H9 (cell line): ENCODE measurements around the gene DNAJC15. TPM values are rescaled to one million over a fixed set of nuclear protein-coding genes. Genes with fewer than 3 reads are reported as not detected.

Experiments
- DNase-seq: peaks from one replicate; pipeline ENCODE4 v3.0.0-alpha.2; 2017
- H2AFZ ChIP-seq: one replicate; pipeline ENCODE4 v1.6.1; 2013; ENCODE audit warnings: mild to moderate bottlenecking, low read length, control low read depth, moderate library complexity
- H2AK5ac ChIP-seq: 2 replicates; pipeline ENCODE4 v1.6.1; 2013; ENCODE audit warnings: low read length, control low read depth, mixed read lengths; ENCODE audit not compliant: insufficient read length
- H2BK120ac ChIP-seq: one replicate; pipeline ENCODE4 v1.6.1; 2013; ENCODE audit warnings: low read depth, mild to moderate bottlenecking, low read length, control low read depth, inconsistent platforms; ENCODE audit not compliant: poor library complexity, severe bottlenecking
- H2BK12ac ChIP-seq: 2 replicates; pipeline ENCODE4 v1.6.1; 2013; ENCODE audit warnings: low read length, control low read depth, mixed read lengths, low read depth; ENCODE audit not compliant: insufficient read length
- H2BK15ac ChIP-seq: 2 replicates; pipeline ENCODE4 v1.6.1; 2013; ENCODE audit warnings: low read depth, low read length, control low read depth
- H2BK20ac ChIP-seq: one replicate; pipeline ENCODE4 v1.6.1; 2013; ENCODE audit warnings: low read depth, mild to moderate bottlenecking, low read length, control low read depth, inconsistent platforms; ENCODE audit not compliant: poor library complexity, severe bottlenecking
- H2BK5ac ChIP-seq: 2 replicates; pipeline ENCODE4 v1.6.1; 2013; ENCODE audit warnings: low read length, control low read depth, mixed read lengths; ENCODE audit not compliant: insufficient read length
- H3K14ac ChIP-seq: 2 replicates; pipeline ENCODE4 v1.6.1; 2013; ENCODE audit warnings: low read length, control low read depth; ENCODE audit not compliant: insufficient read depth
- H3K18ac ChIP-seq: 2 replicates; pipeline ENCODE4 v1.6.1; 2013; ENCODE audit warnings: low read depth, mild to moderate bottlenecking, mixed read lengths, low read length, control low read depth; ENCODE audit not compliant: insufficient read length
- H3K23ac ChIP-seq: 2 replicates; pipeline ENCODE4 v1.6.1; 2013; ENCODE audit warnings: low read length, control low read depth, mixed read lengths, low read depth; ENCODE audit not compliant: insufficient read length
- H3K23me2 ChIP-seq: 2 replicates; pipeline ENCODE4 v1.6.1; 2013; ENCODE audit warnings: low read depth, mild to moderate bottlenecking, mixed read lengths, low read length, control low read depth; ENCODE audit not compliant: insufficient read length, poor library complexity, severe bottlenecking
- H3K27ac ChIP-seq: 2 replicates; pipeline ENCODE4 v1.5.1; 2013; ENCODE audit warnings: low read length, control low read depth, mixed read lengths, low read depth; ENCODE audit not compliant: insufficient read length
- H3K27me3 ChIP-seq: 2 replicates; pipeline ENCODE4 v1.6.1; 2013; ENCODE audit warnings: low read length, control low read depth, inconsistent platforms; ENCODE audit not compliant: insufficient read depth
- H3K4ac ChIP-seq: 2 replicates; pipeline ENCODE4 v1.6.1; 2013; ENCODE audit warnings: low read depth, mild to moderate bottlenecking, control low read depth, inconsistent platforms, low read length, moderate library complexity
- H3K4me1 ChIP-seq: 2 replicates; pipeline ENCODE4 v1.6.1; 2013; ENCODE audit warnings: low read length, control low read depth, inconsistent platforms; ENCODE audit not compliant: insufficient read depth
- H3K4me2 ChIP-seq: 2 replicates; pipeline ENCODE4 v1.6.1; 2013; ENCODE audit warnings: low read length, control low read depth, mixed read lengths; ENCODE audit not compliant: insufficient read length, insufficient read depth
- H3K56ac ChIP-seq: 2 replicates; pipeline ENCODE4 v1.6.1; 2013; ENCODE audit warnings: low read depth, mild to moderate bottlenecking, mixed read lengths, low read length, control low read depth; ENCODE audit not compliant: insufficient read length
- H3K79me1 ChIP-seq: 2 replicates; pipeline ENCODE4 v1.6.1; 2013; ENCODE audit warnings: low read depth, mild to moderate bottlenecking, moderate library complexity, low read length, control low read depth, inconsistent platforms; ENCODE audit not compliant: insufficient read depth, poor library complexity, severe bottlenecking
- H3K79me2 ChIP-seq: 2 replicates; pipeline ENCODE4 v1.6.1; 2013; ENCODE audit warnings: low read length, control low read depth, inconsistent platforms; ENCODE audit not compliant: insufficient read depth
- H3K9ac ChIP-seq: 2 replicates; pipeline ENCODE4 v1.6.1; 2013; ENCODE audit warnings: low read length, control low read depth, mixed read lengths; ENCODE audit not compliant: insufficient read length; ENCODE audit errors: extremely low read depth
- H3K9me3 ChIP-seq: one replicate; pipeline ENCODE4 v1.6.1; 2013; ENCODE audit warnings: low read depth, low read length, inconsistent platforms; ENCODE audit not compliant: control insufficient read depth
- H3T11ph ChIP-seq: one replicate; pipeline ENCODE4 v1.6.1; 2013; ENCODE audit warnings: mild to moderate bottlenecking, low read length, control low read depth, inconsistent platforms
- H4K20me1 ChIP-seq: one replicate; pipeline ENCODE4 v1.6.1; 2013; ENCODE audit not compliant: control insufficient read depth, insufficient read length, insufficient read depth
- H4K5ac ChIP-seq: 2 replicates; pipeline ENCODE4 v1.6.1; 2013; ENCODE audit warnings: low read depth, mild to moderate bottlenecking, mixed read lengths, low read length, control low read depth; ENCODE audit not compliant: insufficient read length
- H4K8ac ChIP-seq: replicated peaks from 2 replicates; pipeline ENCODE4 v1.6.1; 2013; ENCODE audit warnings: low read length, control low read depth, mixed read lengths, low read depth; ENCODE audit not compliant: insufficient read length
- H4K91ac ChIP-seq: 2 replicates; pipeline ENCODE4 v1.6.1; 2013; ENCODE audit warnings: low read depth, mild to moderate bottlenecking, moderate library complexity, mixed read lengths, low read length, control low read depth; ENCODE audit not compliant: insufficient read length
- H3K27ac Mint-ChIP-seq, 3 experiments: 2 replicates in 2 of 3; 3 replicates in 1 of 3; pipeline ENCODE4 v1.8.0; 2020 to 2021; ENCODE audit warnings: mixed read lengths in 3 of 3, mild to moderate bottlenecking in 1 of 3, moderate library complexity in 1 of 3
- H3K27me3 Mint-ChIP-seq: 2 replicates; pipeline ENCODE4 v1.8.0; 2021; ENCODE audit warnings: low read depth, mild to moderate bottlenecking, moderate library complexity, mixed read lengths
- H3K36me3 Mint-ChIP-seq, 3 experiments: 2 replicates in 2 of 3; 3 replicates in 1 of 3; pipeline ENCODE4 v1.8.0; 2020 to 2021; ENCODE audit warnings: low read depth in 3 of 3, mixed read lengths in 3 of 3; ENCODE audit not compliant: insufficient read depth in 1 of 3
- H3K4me1 Mint-ChIP-seq, 2 experiments: 2 replicates each; pipeline ENCODE4 v1.8.0; 2020; ENCODE audit warnings: mixed read lengths in 2 of 2
- H3K4me3 Mint-ChIP-seq, 2 experiments: 2 replicates in 1 of 2; 3 replicates in 1 of 2; pipeline ENCODE4 v1.8.0; 2020 to 2021; ENCODE audit warnings: mild to moderate bottlenecking in 2 of 2, mixed read lengths in 2 of 2, moderate library complexity in 1 of 2
- H3K9me3 Mint-ChIP-seq, 2 experiments: 2 replicates in 1 of 2; 3 replicates in 1 of 2; pipeline ENCODE4 v1.8.0; 2020; ENCODE audit warnings: mild to moderate bottlenecking in 2 of 2, mixed read lengths in 2 of 2, moderate library complexity in 1 of 2
- CTCF ChIP-seq: fragments of 200-600 bp; sonication (generic); conservative IDR thresholded peaks from 3 replicates; pipeline ENCODE4 v1.8.0; 2021; ENCODE audit warnings: antibody characterized with exemption, mild to moderate bottlenecking
- WGBS: extraction: QIAGEN DNeasy Blood & Tissue Kit; methylation state at CpG from one replicate; pipeline ENCODE4 v1.1.7; 2013; ENCODE audit warnings: missing lambda C conversion rate, low lambda C conversion rate, mixed read lengths; ENCODE audit not compliant: insufficient read length; ENCODE audit errors: extremely low coverage; 5-methylcytosine and 5-hydroxymethylcytosine counted together
- total RNA-seq: library from RNA; stranded (reverse); gene quantifications from 2 replicates; pipeline ENCODE4 v1.2.1, GENCODE V29; 2021

DNAJC15 gene
- total RNA-seq, 1 experiment from 2014 or later: 13.4 TPM

- no peak for TF ChIP-seq CTCF
- Histone ChIP-seq H3K14ac (no peak overlapping the region; the same call in 1 of the 2 replicates), H4K5ac (no peak overlapping the region), H2AK5ac (no peak overlapping the region), H3K27ac (no peak overlapping the region), H3K23ac (no peak overlapping the region), H4K8ac (no peak overlapping the region), H2BK12ac (no peak overlapping the region), H3K9ac (no peak overlapping the region), H3K4me1 (no peaks in the 10 kb centered on the region), H4K91ac (no peak overlapping the region), H3K18ac (no peak overlapping the region), H3K79me1 (no peaks in the 10 kb centered on the region), H3K56ac (no peak overlapping the region), H3K23me2 (no peaks in the 10 kb centered on the region), H2BK5ac (no peak overlapping the region), H3K79me2 (no peaks in the 10 kb centered on the region), H2AFZ (no peak overlapping the region), H2BK20ac (no peak overlapping the region), H2BK15ac (no peak overlapping the region), H3T11ph (no peak overlapping the region), H4K20me1 (no peaks in the 10 kb centered on the region), H3K27me3 (no peaks in the 10 kb centered on the region), H3K4ac (no peak overlapping the region), H3K4me2 (no peak overlapping the region), H3K9me3 (no peaks in the 10 kb centered on the region), H2BK120ac (no peak overlapping the region)
- H3K27me3 Mint-ChIP-seq: peaks cover 5% of the 10 kb centered on the region; the same call in 1 of the 2 replicates
- no peaks in the 10 kb centered on the region for H3K4me1 Mint-ChIP-seq
- DNase-seq: no peak
- no peak overlapping the region for H3K4me3 Mint-ChIP-seq
- H3K27ac Mint-ChIP-seq: no peak overlapping the region
- WGBS: no CpG with 5 or more reads among the region's 2 CpGs
- H3K9me3 Mint-ChIP-seq: no peaks in the 10 kb centered on the region
- H3K36me3 Mint-ChIP-seq: no peaks in the 10 kb centered on the region
These were observed 23.9 kb upstream of the DNAJC15 start for GRCh38 chr13:42999491-42999890.
